GM18502 (cell line): ENCODE data around the gene TSPAN3.
A peak's percentile ranks its signal among the peaks of the same experiment; 100 is the strongest.

Experiments used
- ATAC-seq: cut with Tn5 transposase; IDR thresholded peaks from one replicate; pipeline ENCODE4 v1.9.1; 2021; ENCODE audit warnings: mild to moderate bottlenecking; ENCODE audit not compliant: unreplicated experiment, poor library complexity

TSPAN3 gene

DNA sequence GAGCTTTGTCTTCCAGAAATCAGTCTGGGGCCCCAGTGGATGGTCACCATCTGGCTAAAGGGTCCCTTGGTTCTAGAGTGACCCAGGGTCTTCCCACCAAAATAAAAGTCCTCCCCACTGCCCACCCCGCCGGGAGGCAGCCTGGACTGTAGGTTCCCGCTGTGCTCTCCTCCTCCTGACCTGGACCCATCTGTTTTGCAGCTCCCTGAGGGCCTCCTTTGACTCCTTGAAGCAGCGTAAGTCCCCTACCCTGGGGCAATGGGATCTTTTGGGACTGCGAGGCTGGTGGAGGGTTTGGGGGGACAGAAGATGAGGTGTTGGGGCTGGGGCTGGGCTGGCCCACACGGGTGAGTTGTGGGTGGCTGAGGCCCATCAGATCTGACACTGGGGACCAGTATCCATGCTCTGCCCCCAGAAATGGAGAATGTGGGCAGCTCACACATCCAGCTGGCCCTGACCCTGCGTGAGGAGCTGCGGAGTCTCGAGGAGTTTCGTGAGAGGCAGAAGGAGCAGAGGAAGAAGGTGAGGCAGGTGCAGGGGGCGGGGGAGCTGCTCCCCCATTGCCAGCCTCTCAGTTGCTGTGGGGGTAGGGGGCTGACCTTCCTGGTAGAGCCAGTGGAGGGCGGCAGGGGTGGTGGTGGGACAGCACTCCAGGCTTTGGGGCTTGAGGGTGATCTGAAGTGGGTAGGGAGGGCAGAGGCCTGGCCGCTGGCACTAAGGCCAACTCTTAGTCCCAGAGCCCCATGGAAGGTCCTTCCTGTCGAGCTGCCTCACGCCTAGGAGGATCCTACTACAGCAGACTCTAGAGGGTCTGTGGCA, 45.6 kb downstream of the TSPAN3 start:
- ATAC-seq = no peak

DNA sequence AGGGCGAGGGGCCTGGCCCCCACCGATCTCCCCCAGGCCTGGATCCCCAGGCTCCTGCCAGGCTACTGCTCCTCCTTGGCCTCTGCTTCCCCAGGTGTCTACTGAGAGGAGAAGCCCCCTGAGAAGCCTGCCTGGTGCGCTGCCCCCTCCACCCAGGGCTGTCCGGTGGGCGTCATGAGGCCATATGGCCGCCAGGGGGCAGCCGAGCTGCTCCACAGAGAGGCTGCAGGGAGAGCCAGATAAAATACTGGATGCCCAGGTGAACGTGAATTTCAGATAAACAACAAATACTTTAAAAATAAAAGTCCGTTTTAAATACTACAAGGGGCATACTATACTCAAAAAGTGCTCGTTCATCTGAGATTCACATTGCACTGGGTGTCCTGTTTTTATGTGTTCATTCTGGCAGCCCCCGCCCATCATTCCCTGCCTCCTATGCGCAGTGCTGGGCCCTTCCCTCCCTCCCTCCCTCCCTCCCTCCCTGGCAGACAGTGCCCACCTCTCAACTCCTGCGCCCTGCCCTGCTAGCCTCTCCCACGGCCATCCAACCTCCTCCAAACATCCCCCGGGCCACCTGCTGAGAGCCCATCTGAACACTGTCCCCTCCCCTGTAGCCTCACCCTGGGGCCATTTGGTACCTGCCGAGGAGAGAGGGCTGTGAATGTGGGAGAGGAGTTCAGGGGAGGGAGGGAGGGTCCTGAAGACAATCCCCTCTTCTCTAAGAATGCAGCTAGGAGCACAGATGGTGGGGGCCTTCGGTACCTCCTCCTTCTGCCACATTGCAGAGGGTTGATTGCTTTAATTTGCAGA, 46.4 kb downstream of the TSPAN3 start:
- no peak for ATAC-seq

DNA sequence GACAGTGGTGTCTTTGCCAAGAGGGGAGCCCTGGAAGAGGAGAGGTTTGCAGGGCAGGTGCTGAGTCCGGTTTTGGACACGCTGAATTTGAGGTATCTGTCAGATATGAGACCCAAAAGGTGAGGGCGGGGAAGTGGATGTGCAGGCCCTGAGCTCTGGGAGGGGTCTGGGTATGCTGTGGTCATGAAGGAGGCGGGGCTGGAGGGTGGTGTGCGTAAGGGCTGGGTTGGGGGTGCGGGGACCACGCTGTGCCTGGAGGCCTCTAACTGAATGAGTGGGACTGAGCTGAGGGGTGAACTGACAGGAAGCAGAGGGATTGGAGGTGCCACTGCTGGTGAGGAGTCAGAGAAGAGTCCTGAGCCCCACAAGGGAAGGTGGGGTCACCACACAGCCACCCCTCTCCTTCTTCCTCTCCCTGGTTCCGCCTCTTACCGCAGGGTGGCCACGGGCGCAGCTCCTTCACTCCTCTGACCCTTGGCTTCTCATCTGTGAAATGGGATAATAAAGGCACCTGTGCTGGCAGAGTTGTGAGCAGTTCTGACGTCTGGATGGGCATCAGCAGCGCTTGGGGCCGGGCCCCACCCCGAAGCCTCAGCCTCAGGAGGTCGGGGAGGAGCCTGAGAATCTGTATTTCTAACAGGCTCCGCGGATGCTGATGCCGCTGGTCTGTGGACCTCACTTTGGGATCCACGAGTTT, 47.2 kb downstream of the TSPAN3 start:
- no peak for ATAC-seq

DNA sequence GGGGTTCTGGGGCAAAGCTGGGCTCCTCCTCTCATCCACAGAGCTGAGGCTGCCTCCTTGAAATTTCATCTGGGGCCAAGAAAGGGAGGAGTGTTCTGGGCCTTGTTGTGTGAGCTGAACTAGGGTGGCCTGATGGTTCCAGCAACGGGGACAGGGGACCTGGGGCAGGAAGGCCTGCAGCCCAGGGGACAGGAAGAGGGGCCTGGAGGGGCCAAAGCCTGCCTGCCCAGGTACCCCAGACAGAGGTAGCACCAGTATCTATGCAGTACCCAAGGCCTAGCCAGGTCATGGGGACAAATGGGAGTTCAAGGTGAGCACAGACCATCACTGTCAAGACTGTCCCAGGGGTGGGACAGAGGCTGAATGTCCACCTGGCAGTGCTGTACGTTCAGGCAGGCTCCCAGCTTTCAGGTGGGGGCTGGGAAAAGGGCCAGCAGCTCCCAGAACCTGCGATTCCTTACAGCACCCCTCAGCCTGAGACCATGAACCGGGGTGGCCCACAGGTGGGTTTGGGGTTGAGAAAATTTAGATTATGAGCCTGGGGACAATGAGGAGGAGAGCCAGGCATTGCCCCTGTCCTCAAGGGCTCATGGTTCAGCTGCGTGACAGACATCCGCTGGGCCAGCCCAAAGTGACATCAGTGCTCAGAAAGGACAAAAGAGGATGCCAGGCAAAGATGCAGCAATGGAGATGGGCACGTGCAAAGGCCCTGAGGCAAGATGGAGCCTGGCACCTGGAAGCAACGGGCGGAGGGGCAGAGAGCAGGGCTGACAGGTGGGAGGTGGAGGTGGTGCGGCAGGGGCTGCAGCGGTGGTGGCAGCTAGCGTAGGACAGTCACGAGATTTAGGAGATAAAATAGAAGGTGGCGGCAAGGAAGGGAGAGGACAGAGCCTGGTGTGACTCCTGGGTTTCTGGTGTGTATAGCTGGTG, 48.0 kb downstream of the TSPAN3 start:
- ATAC-seq = no peak

DNA sequence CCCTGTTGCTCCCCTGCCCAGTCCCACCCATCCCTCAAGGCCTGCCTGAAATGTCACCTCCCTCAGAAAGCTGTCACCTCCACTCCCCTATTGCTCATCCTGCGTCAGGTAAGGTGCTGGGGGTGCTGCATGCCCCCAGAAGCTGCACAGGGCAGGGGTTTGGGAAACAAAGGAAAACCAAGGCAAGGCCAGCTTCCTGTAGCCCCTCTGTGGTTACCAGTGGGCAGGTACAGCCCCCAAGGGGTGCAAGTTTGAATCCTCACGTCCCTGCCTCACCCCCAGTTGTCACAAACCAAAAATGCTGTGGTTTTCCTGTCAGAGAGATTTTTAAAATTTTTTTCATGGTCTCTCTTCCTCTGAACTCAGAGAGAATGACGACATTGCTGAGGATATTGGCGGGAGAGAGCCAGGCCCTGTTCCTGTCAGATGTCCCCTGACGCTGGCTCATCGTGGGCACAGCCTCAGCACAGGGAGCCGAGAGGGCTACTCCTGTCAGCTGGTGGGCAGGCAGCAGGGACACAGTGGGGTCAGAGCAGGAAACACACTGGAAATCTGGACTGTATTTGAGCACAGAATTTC, 49.0 kb downstream of the TSPAN3 start:
- ATAC-seq = no peak

DNA sequence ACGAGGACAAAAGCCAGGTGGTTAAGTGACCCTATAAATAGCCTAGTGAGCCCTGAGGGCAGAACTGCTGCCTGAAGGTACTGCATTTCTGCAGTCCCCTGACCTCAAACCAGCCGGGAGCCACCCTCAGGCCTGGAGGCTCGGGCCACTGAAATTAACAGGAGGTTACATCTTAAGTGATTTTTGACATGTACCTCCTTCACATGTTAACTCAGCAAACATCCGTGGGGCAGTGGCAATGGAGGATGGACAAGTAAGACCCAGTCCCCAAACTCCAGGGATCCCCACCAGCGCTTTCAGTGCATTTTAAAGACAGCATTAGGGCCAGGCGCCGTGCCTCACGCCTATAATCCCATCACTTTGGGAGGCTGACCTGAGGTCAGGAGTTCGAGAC, 49.8 kb downstream of the TSPAN3 start:
- no peak for ATAC-seq

DNA sequence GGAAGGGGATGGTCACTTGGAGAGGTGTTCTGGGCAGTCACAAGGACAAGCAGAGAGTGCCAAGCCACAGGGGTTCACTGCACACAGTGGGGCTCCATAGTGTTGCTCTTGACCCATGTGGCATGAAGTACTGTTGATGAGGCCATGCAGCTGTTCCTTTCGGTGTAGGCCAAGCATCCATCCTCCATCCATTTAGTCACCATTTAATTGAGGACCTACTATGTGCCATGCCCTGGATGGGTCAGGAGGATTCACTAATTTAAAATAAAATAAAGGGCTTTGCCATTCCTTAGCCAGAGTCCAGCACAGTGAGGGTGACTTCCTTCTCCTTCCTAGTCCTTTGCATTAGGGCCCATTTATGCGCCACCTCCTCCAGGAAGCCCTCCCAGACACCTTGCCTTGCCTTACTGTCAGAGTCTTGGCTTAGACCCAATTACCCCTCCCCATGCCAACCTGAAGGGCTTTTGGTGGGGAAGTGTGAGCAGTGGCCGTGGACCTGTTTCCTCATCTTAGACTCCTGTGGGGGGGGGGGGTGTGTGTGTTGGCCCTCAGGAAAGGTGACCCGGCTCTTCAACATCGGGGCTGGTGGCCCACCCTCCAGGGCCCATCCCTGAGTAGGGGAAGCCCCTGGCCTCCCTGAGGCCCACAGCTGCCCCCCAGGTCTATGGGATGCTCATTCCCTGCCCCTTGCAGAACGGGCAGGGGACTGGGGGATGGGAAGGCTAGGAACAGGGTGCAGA, 50.4 kb downstream of the TSPAN3 start:
- ATAC-seq = no peak

DNA sequence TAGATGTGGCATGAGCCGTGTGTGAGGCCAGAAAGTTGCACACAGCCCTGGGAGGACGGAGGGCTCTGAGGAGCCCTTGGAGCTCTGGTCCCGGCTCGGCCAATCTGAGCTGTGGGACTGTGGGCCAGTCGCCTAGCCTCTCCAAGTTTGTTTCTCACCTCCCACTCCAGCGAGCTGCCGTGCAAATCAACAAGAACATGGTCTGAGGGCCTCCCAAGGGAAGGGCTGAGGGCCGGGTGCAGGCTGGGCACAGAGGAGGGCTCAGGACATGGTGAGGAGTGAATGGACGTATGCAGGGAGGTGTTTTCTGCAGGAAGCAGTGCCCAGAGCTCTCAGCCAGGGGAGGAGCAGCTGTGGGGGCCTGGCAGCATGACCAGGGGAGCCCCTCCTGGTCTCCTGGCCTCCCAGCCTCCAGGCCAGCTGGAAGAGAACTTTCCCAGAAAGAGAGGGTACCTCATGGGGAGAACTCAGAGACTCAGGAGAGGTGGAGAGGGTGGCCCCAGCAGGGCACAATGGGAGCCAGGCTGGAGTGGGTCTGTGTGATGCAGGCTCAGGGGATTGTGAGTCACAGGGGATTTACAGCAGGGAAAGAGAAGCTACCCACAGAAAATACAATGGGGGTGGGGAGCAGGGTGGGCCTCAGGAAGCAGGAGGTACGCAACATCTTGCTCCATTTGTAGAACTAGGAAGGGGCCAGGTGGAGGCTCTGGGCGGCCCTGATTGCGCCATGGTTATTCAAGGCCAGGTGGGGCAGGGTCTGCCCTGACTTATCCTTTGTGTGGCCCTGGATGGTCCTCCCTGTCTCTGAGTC, 51.2 kb downstream of the TSPAN3 start:
- no peak for ATAC-seq

DNA sequence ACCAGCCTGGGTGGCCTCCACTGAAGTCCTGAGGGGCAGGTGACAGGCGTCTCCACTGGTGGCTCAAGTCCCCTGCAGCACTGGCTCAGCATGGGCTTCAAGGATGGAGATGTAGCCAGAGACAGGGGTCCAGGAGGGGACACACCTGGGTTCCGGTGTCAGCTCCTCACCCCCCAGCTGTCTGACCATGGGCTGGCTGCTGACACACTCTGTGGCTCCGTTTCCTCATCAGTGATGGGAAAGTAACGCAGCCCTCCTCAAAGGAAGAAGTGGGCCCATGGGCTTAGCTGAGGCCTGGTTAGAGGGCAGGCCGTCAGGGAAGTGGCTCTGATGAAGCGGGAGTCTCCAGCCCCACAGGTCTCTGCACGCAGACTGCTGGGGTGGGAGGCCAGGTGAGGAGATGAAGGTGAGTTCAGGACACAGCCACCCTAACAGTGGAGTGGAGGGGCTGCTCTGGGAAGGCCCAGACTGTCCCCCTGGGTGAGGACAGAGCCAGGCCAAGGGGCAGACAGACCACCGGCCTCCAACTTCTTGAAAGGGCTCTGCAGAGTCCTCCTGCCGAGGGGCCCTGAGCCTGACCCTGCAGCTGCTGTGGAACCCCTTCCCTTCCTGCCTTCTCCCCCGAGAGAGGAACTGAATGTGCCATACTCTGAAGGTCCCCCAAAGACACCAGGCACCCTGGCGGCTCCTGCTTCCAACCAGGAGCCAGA, 52.0 kb downstream of the TSPAN3 start:
- ATAC-seq = no peak

DNA sequence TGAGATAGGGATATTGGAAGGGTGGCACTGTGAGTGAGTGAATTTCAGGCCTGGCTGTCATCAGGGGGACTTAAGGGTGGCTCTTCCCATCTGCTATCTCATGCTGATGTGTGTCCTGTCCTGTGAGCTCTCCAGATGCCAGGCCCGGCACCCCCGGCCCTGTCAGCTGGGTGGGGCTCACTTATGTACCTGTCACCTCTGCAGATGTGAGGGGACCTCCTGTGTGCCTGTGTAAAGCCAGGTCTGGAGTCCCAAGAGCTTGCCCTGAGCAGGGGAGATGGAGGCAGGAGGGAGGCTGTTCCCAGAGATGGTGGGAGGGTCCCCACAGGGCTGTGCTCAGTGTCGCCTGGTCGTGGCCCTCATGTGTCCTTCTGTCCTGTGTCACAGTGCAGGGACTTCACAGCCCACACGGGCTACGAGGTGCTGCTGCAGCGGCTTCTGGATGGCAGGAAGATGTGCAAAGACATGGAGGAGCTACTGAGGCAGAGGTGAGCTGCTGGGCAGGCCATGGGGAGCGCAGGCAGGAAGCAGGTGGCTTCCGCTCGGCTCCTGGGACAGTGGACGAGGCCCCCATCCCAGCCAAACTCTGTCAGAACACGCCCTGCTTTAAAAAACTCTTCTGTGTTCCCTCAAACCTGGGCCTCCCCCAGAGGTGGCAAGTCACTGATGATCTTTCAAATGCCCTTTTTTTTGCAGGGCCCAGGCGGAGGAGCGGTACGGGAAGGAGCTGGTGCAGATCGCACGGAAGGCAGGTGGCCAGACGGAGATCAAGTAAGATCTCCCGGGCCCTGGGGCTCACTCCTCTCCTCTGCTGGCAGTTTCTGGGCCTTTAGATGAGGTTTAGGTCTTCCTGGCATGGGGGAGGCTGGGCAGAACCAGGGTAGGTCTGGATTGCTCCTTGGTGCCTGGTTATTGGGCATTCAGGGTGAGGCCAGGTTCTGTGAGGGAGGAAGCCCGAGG, 52.9 kb downstream of the TSPAN3 start:
- no peak for ATAC-seq

DNA sequence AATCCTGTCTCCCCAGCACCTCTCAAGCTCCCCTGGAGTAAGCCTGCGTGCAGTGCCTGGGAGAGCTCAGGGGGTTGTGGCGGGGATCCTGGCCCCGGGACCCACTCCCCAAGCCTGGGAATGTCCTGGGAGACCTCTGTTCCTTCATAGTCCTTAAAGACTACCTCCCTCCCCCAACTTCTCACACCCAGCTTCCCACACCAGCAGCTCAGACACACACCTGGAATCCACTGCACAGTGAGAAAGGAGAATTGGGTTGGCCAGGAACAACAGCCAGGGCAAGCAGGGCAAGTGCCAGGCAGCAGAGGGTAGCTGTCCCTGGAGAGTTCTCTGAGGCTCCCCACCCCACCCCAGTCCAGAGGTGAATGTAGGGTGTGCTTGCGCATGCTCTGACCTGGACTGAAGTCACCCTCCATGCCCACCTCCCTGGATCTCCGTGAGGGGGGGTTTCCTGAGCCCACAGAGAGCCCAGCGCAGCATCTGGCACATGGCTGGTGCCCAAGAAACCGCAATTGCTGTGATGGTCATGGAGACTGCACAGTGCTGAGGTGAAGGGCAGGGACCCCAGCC, 53.7 kb downstream of the TSPAN3 start:
- ATAC-seq = no peak

DNA sequence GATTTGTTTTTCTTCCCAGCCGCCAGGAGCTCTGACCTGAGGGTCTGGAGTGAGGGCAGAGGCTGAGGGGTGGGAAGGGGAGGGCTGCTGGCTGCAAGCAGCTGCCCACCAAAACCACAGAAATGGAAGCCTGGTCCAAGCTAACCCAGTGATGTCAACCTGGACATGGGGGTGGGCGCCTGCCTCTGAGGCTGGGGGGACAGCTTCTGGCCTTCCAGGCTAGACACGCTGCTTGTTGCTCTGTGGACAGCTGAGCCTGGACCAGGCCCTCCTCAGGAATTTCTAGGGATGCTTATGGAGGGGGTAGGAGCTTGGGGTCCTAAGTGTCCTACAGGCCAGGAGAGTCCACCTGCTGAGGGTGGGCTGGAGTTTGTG, 54.6 kb downstream of the TSPAN3 start:
- no peak for ATAC-seq

DNA sequence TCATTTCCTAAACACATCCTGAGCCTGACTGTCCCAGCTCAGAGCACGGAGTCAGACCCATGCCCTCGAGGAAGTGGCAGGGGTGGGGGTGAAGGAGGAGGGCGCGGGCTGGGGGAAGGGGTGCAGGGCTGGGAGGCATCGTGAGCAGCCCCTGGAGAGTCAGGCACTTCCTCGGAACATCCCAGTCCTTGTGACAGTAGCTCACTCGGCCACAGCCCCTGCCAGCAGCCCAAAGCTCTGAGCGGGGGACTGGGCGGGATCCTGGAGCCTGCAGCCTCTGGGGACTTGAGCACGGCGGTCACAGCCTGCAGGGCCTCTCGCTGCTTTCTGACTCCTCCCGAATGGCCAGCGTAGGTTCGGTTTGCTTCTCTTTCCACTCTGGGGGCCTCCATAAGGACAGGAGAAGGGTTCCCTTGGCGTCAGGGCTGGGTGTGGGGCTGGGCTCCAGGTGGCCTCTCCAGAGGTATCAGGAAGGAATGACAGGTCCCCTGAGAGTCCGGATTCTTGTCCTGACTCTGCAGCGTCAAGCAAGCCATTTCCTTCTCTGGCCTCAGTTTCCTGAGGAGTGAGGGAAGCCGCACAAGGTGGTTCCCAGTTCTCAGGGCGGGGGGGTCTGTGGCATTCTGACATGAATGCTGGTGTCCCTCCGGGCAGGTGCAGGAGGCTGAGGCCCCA, 55.1 kb downstream of the TSPAN3 start:
- ATAC-seq = no peak

DNA sequence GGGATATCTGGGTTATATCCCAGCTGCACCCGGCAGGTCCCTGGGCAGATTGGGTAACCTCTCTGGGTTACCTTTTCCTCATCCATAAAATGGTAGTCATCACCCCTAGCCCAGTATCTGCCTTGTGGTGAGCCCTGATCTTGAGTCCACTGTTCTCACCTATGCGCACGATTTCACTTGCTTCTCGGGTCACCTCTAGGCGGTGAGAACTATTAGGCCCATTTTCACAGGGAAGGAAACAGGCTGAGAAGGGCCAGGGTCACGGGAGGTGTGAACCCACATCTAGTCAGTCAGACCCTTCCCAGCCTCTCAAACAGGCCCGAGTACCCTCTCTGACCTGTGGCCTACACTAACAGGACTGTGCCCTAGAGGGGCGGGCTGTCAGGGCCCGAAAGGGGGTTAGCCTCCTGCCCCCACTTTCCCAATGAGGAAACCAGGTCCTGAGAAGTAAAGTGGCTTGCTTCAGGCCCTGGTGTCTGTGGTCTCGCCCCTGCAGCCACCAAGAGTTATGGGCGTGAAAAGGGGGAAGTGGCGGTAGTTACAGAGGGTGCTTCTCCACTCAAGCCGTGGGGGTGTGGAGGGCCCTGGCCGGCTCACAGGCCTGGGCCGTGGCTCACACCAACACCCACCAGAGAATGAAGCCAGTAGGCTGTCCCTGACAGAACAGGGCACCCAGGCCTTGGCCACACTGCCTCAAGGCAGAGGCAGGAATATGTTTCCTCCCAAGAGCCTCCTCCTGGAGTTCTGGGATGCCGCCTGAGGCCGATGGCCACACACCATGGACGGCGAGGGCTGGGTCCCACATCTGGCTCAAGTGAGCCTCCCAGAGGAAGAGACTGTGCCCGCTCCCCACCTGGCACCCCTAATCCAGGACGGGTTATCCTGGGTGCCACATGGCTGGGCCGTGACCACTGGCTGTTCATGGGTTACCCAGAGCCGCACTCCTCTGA, 56.5 kb downstream of the TSPAN3 start:
- peak; percentile 47 for ATAC-seq

DNA sequence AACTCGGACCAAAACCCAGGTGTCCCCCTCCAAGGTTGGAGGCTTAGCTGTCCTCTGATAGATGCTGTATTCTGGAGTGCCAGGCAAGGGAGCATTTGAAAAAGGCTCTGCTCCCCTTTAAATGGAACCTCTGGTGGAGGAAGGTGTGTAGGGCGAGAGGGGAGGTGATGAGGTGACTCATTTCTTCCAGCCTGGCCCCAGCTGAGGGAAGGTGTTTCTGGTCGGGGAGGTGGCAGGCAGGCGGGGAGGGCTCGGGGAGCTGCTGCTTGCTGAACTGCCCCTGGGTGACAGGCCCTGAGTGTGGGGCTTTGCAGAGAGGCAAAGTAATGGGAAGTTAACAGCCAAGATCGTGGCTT, 57.2 kb downstream of the TSPAN3 start:
- ATAC-seq = peak; percentile 71
